Activated CD4-positive, CD25-positive, alpha-beta regulatory T cell (primary cell): ENCODE measurements around the gene CRYBA4.
"Not testable (repeated sequence)": the region's sequence is repeated elsewhere in the genome, so short reads cannot be mapped to it uniquely, and the experiment has no call there.

Source experiments
- DNase-seq, 4 experiments: peaks; one replicate each; lab custom pipeline; 2025; lab: John Stamatoyannopoulos, UW

The CRYBA4 gene

GRCh38 chr22:26597026-26597425, 24.7 kb upstream of the CRYBA4 start:
- no peak for DNase-seq

- no peak for DNase-seq
Observed at GRCh38 chr22:26597480-26597879, 24.3 kb upstream of the CRYBA4 start.

GRCh38 chr22:26599505-26599904, 22.3 kb upstream of the CRYBA4 start:
- DNase-seq = no peak

GRCh38 chr22:26601726-26602125, 20.0 kb upstream of the CRYBA4 start:
- DNase-seq = no peak

- no peak for DNase-seq
Observed at GRCh38 chr22:26602127-26602526, 19.6 kb upstream of the CRYBA4 start.

GRCh38 chr22:26604368-26604767, 17.4 kb upstream of the CRYBA4 start:
- DNase-seq = no peak

GRCh38 chr22:26606611-26607010, 15.2 kb upstream of the CRYBA4 start:
- DNase-seq = no peak

GRCh38 chr22:26608129-26608528, 13.6 kb upstream of the CRYBA4 start:
- DNase-seq = no peak

GRCh38 chr22:26609287-26609686, 12.5 kb upstream of the CRYBA4 start:
- DNase-seq = no peak

- DNase-seq = no peak
Observed at GRCh38 chr22:26610072-26610958, 11.4 kb upstream of the CRYBA4 start.

GRCh38 chr22:26610996-26611395, 10.8 kb upstream of the CRYBA4 start:
- DNase-seq = no peak

- no peak for DNase-seq
Observed at GRCh38 chr22:26612652-26613051, 9.1 kb upstream of the CRYBA4 start.

GRCh38 chr22:26613753-26614152, 8.0 kb upstream of the CRYBA4 start:
- DNase-seq = not testable (repeated sequence)

GRCh38 chr22:26614322-26614721, 7.4 kb upstream of the CRYBA4 start:
- DNase-seq = no peak

GRCh38 chr22:26615149-26615548, 6.6 kb upstream of the CRYBA4 start:
- no peak for DNase-seq

- no peak for DNase-seq
Observed at GRCh38 chr22:26615830-26616435, 5.8 kb upstream of the CRYBA4 start.

- no peak for DNase-seq
Observed at GRCh38 chr22:26616650-26617049, 5.1 kb upstream of the CRYBA4 start.

- no peak for DNase-seq
Observed at GRCh38 chr22:26617271-26618199, 4.2 kb upstream of the CRYBA4 start, which contains the start of gene CRYBB1. CRYBB1 (minus strand) TSS chr22:26618027; CDS start chr22:26616319, 1,708 bp downstream.

- DNase-seq = no peak
Observed at GRCh38 chr22:26618455-26618854, 3.3 kb upstream of the CRYBA4 start.

GRCh38 chr22:26619510-26619909, 2.3 kb upstream of the CRYBA4 start:
- DNase-seq = no peak

GRCh38 chr22:26620197-26620596, 1.6 kb upstream of the CRYBA4 start:
- no peak for DNase-seq

- DNase-seq = no peak
Observed at GRCh38 chr22:26623984-26624383, 2.2 kb downstream of the CRYBA4 start.
